GM19455 (cell line): ENCODE results near the gene ARVCF.

Experiments used
- ATAC-seq: cut with Tn5 transposase; IDR thresholded peaks from one replicate; pipeline ENCODE4 v1.9.1; 2021; ENCODE audit not compliant: unreplicated experiment

The ARVCF gene

DNA sequence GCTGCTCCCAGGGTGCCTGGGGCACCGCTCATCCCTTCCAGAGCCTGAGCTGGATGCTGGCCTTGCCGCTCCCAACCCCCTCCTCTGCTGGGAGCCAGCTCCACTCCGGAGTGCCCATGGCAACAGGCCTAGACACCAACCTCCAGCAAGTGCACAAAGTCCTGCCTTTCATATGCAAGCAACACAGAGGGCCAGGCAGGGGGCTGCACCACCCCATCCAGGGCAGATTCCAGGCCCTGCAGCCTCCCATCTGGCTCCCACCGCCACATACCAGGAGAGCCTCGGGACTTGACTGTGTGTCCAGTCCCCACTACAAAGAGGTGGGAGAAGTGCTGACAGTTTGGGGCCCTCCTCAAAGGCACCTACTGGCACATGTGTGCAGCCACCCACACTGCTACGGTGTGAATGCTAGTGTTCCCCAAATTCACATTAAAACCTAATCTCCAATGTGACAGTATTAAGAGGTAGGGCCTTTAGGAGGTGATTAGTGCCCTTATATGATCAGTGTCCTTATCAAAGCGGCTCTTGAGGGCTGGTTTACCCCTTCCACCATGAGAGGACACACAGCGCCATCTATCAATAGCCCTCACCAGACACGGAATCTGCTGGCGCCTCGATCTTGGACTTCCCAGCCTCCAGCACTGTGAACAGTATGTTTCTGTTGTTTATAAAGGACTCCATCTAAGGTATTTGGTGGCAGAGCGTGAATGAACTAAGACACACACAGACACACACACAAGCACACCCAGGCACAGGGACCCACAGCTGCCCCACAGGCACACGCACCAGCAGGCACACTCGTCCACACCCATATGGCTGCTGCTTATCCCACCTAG, 16.2 kb downstream of the ARVCF start:
- ATAC-seq, result no peak

- no peak for ATAC-seq
These were observed 17.4 kb downstream of the ARVCF start for GRCh38 chr22:19998991-19999820.

DNA sequence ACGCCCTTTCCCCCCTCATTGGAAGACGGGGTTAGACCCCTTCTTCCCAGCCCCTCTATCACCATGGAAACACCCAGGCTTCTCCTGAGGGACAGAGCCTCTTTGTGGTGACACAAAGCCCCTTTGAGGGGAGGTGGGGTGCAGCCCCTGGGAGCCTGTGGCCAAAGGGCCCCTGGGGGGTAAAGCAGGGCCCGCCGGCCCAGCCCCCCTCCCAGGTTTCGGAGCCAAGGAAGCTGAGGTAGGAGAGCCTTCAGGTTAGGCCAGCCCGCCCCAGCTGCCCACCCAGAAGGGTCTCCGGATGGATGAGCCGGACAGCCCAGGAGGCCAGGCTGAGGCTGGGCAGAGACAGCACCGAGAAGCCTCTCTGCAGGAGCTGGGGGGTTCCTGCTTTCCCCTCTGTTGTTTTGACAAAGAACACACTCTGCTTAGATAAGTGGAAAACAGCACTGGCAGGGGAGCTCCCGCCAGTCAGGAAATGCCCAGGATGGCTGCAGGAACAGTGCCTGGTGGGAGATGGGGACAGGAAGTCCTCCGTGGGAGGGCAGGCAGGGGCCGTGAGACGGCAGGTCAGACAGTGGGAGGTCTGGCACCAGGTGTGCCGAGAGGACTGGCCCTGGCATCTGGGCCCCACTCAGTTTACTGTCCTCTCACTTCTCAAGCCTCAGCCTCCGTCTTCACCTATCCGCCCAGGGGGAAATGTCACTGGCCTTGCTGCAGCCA, 18.2 kb downstream of the ARVCF start:
- no peak for ATAC-seq

GRCh38 chr22:19997561-19998231, 18.9 kb downstream of the ARVCF start:
- no peak for ATAC-seq

- ATAC-seq, result no peak
These were observed 19.8 kb downstream of the ARVCF start for GRCh38 chr22:19996694-19997384.

- ATAC-seq, result no peak
These were observed 20.8 kb downstream of the ARVCF start for GRCh38 chr22:19995611-19996339.

GRCh38 chr22:19994851-19995610, 21.6 kb downstream of the ARVCF start:
- no peak for ATAC-seq

GRCh38 chr22:19993926-19994325, 22.7 kb downstream of the ARVCF start:
- no peak for ATAC-seq

GRCh38 chr22:19992921-19993355, 23.7 kb downstream of the ARVCF start:
- no peak for ATAC-seq

DNA sequence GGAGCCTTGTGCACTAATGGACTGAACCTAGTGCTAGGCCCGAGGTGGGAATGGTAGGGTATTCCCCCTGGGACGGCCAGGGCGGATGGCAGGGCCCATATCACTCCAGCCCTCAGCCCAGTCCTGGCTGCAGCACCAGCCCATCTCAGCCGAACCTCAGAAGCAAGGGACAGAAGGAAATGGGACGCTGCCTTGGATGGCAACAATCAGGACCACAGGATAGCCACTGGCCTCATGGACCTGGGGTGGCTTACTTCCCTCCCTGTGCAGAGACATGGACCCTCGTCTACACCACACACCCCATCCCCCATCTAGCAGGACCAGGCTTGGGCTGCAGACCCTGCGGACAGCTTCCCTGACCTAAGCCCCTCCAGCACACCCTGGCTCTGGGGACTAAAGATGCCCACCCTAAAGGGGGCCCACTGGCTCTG, 24.1 kb downstream of the ARVCF start:
- ATAC-seq, result no peak

DNA sequence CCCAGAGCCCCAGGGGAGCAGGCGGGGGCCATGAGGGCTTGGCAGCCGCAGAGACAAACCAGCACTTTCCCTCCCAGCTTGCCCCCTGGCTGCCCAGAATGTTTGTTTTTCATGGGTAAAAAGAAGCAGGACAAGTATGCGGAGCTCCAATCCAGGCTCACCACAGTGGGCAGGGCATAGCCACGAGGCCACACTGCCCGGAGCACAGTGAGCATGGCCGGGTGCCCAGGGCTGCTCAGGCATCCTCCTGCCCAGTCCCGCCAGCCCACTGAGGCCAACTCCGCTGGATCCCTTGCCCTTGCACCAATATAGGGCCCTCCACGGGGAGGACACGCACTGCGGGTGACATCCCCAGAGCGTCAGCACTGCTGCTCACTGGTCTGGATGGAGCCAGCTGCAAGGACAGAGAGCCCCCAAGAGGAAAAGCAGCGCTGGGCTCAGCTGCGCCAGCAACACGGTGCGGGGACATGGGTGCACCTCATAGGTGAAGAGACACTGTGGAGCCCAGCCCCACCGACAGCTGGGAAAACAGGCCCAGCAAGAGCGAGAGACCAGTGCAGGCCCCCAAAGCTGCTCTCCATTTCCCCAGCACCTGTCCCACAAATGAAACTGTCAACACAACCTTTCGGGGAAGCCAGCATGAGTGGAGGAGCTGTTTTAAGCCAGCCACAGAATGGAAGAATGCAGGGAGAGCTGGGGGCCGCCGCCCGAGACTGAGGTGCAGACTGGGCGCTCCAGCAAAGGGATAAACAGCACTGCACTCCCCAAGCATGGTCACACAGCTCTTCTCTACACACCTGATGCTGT, 24.8 kb downstream of the ARVCF start:
- ATAC-seq, result no peak

DNA sequence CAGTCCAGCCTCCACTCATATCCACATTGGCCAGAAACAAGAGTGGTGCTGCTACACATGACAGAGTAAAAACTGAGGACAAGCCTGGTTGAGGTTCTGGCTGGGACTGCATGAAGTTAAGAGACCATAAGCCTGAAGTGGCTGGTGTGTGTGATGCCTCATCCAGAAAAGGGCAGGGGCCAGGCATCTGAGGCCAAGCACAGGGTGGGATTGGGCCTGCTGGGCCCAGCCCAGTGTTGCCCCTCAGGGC, 25.3 kb downstream of the ARVCF start:
- ATAC-seq, result no peak

DNA sequence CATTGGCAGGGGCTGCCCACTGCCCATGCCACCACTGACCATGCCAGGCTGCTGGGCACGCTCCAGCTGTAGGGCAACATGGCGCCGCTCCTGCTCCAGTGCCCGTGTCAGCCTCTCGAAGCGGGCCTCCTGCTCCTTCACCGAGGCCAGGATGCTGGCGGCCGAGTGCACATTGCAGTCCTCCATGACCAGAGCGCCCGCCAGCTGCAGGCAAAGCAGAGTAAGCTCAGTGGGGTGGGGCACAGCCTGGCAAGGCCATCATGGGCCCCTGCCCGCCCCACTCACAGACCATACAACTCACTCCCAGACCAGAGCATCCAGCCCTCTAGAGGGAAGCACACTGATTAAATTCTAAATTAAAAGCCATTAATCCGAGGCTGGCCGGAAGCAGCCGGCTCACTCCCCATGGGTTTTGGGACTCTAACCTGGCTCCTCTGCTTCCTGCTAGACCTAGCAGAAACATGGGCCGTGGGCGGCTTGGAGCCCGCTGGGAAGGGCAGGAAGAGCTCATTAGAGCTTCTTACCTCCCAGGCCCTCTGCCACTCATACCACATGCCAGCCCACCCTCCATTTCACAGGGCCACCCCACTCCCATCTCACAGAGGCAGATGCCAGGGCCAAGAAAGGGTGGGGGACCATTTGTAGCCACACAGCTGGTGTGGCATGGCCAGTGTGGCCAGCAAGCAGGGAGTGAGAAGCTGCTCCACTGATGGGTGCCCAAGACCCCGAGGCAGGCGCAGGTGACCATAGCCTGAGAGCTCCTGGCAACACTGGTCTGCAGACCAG, 25.8 kb downstream of the ARVCF start:
- ATAC-seq, result no peak

DNA sequence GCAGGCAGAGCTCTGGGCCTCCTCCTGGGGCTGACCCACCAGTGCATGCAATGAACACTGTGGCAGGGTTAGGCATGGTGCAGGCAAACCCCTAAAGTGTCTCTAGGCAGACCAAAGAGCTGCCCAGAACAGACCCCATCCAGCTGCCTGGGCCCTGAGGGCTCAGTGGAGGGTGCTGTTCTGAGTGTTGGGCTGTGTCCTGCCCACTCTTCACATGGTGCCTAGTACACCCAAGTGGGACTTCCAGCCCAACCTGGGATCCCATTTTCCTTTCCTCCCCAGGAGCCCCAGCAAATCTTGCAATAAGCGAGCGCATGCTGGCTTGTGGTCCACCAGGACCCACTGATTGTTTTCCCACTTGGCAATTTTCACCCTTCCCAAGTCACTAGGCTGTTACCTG, 26.4 kb downstream of the ARVCF start:
- no peak for ATAC-seq

DNA sequence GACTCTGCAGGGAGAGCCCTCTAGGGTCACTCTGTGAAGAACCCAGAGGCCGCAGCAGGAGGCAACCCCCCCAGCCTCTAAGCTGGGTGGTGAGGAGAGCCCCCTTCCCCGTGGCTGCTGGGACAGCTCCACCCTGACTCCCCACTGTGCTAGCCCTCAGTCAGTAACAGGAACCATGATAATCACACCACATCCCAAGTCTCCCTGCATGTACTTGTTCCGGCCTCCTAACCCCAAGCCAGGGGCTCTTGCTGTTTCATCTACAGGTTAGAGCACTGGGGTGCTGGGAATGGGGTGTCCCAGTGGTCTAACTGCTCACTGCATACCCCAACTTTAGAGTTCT, 26.9 kb downstream of the ARVCF start:
- no peak for ATAC-seq

GRCh38 chr22:19988965-19989724, 27.5 kb downstream of the ARVCF start:
- ATAC-seq, result no peak

GRCh38 chr22:19988331-19988808, 28.3 kb downstream of the ARVCF start:
- no peak for ATAC-seq
